A673 (cell line): ENCODE data around the gene SERPINB1. TPM values are rescaled to one million over a fixed set of nuclear protein-coding genes. Genes with fewer than 3 reads are reported as not detected.

Experiments
- BruUV-seq: library from RNA; stranded (reverse); fragments of 400-500 nt; replicated peaks from 2 replicates; lab custom pipeline; 2021; lab: Mats Ljungman, UMichigan
- CTCF ChIA-PET: fragments of 300-600 bp; sonication (Branson Sonifier 250); formaldehyde crosslinking; loops from one replicate; lab custom pipeline; 2022; ENCODE audit warnings: antibody characterized with exemption; lab: Charles Lee
- POLR2A ChIA-PET: fragments of 300-600 bp; sonication (Branson Sonifier 250); formaldehyde crosslinking; loops from one replicate; lab custom pipeline; 2022; ENCODE audit warnings: antibody characterized with exemption; ENCODE audit not compliant: low non-redundant PET; lab: Charles Lee
- DNase-seq: peaks from one replicate; pipeline ENCODE4 v3.0.0-alpha.2; 2015; ENCODE audit warnings: low spot score
- H3K27ac ChIP-seq: fragments of 200-600 bp; sonication (generic); 2 replicates; pipeline ENCODE4 v1.5.1; 2016; ENCODE audit warnings: mixed run types, low read depth, mild to moderate bottlenecking, mixed read lengths, antibody characterized with exemption, low read length; ENCODE audit not compliant: poor library complexity, severe bottlenecking
- H3K27me3 ChIP-seq: fragments of 200-600 bp; sonication (generic); replicated peaks from 2 replicates; pipeline ENCODE4 v1.6.1; 2017; ENCODE audit warnings: mixed run types, low read depth, mild to moderate bottlenecking, mixed read lengths, antibody characterized with exemption, low read length; ENCODE audit not compliant: insufficient read depth, poor library complexity
- H3K36me3 ChIP-seq: fragments of 200-600 bp; sonication (generic); 2 replicates; pipeline ENCODE4 v1.6.1; 2016; ENCODE audit warnings: mixed run types, mild to moderate bottlenecking, mixed read lengths, antibody characterized with exemption, low read length; ENCODE audit not compliant: insufficient read depth, poor library complexity, severe bottlenecking
- H3K4me1 ChIP-seq: fragments of 200-600 bp; sonication (generic); 2 replicates; pipeline ENCODE4 v1.6.1; 2017; ENCODE audit warnings: mixed run types, mild to moderate bottlenecking, mixed read lengths, antibody characterized with exemption, low read length; ENCODE audit not compliant: insufficient read depth, poor library complexity, severe bottlenecking
- H3K4me3 ChIP-seq: fragments of 200-600 bp; sonication (generic); 2 replicates; pipeline ENCODE4 v1.5.1; 2016; ENCODE audit warnings: low read depth, mixed run types, mild to moderate bottlenecking, mixed read lengths, low read length; ENCODE audit not compliant: poor library complexity, severe bottlenecking
- H3K9me3 ChIP-seq: fragments of 200-600 bp; sonication (generic); 2 replicates; pipeline ENCODE4 v1.6.1; 2016; ENCODE audit warnings: mixed run types, low read depth, mild to moderate bottlenecking, mixed read lengths, antibody characterized with exemption, low read length; ENCODE audit not compliant: poor library complexity, severe bottlenecking
- CTCF ChIP-seq: fragments of 300-800, 200-600 bp; sonication (generic); conservative IDR thresholded peaks from 2 replicates; pipeline ENCODE4 v1.5.1; 2017; ENCODE audit warnings: low read depth, mild to moderate bottlenecking, antibody characterized with exemption, low read length, moderate library complexity, mixed read lengths
- EZH2 ChIP-seq: fragments of 200-600 bp; sonication (generic); IDR thresholded peaks from 2 replicates; pipeline ENCODE4 v1.6.1; 2017; ENCODE audit warnings: borderline replicate concordance, low read depth, mild to moderate bottlenecking, mixed read lengths, antibody characterized with exemption, low read length; ENCODE audit not compliant: poor library complexity, severe bottlenecking
- intact Hi-C: fragments of 100-400 bp; cut with micrococcal nuclease; formaldehyde crosslinking; loops from one replicate; pipeline ENCODE4 v1.10.0; 2022; ENCODE audit not compliant: unreplicated experiment
- total RNA-seq: library from RNA; stranded (reverse); gene quantifications from 2 replicates; pipeline ENCODE4 v1.2.3, GENCODE V29; 2021

SERPINB1 gene
- total RNA-seq, 1 experiment from 2014 or later = 1.3 TPM

GRCh38 chr6:2827142-2827541 lies 14.5 kb downstream of the SERPINB1 start:
- Histone ChIP-seq H3K36me3 (no peaks in the 10 kb centered on the region), H3K4me3 (no peak overlapping the region), H3K27ac (no peak overlapping the region), H3K4me1 (no peaks in the 10 kb centered on the region), H3K9me3 (no peaks in the 10 kb centered on the region), H3K27me3 (no peaks in the 10 kb centered on the region)
- no peak for DNase-seq
- TF ChIP-seq EZH2 (no peak), CTCF (no peak)
- CTCF ChIA-PET = no interaction called here
- no TSS peak for BruUV-seq
- intact Hi-C loops = no loop called here
- POLR2A ChIA-PET = no interaction called here

- H3K4me1 ChIP-seq = no peaks in the 10 kb centered on the region
- no peaks in the 10 kb centered on the region for H3K9me3 ChIP-seq
- intact Hi-C loops = no loop called here
- no peak overlapping the region for H3K4me3 ChIP-seq
- no peaks in the 10 kb centered on the region for H3K27me3 ChIP-seq
- DNase-seq = no peak
- ChIA-PET CTCF (no interaction called here), POLR2A (no interaction called here)
- no TSS peak for BruUV-seq
- H3K27ac ChIP-seq = no peak overlapping the region
- TF ChIP-seq CTCF = no peak
- TF ChIP-seq EZH2 = no peak
- H3K36me3 ChIP-seq = no peaks in the 10 kb centered on the region
These were observed 15.5 kb downstream of the SERPINB1 start for GRCh38 chr6:2826131-2826530.

GRCh38 chr6:2823104-2823850 lies 18.4 kb downstream of the SERPINB1 start:
- no TSS peak for BruUV-seq
- CTCF ChIA-PET = no interaction called here

More at GRCh38 chr6:2823104-2823850, 18.4 kb downstream of the SERPINB1 start:
- intact Hi-C loops = no loop called here
- TF ChIP-seq EZH2 = no peak
- no peak for TF ChIP-seq CTCF
- DNase-seq = no peak
- POLR2A ChIA-PET = no interaction called here
- H3K27me3 ChIP-seq = no peaks in the 10 kb centered on the region
- H3K4me1 ChIP-seq = no peaks in the 10 kb centered on the region
- H3K27ac ChIP-seq = no peak overlapping the region
- H3K9me3 ChIP-seq = no peaks in the 10 kb centered on the region
- H3K4me3 ChIP-seq = no peak overlapping the region
- no peaks in the 10 kb centered on the region for H3K36me3 ChIP-seq
